ENCODE results near the gene NPHP4.

- TF ChIP-seq, protein P1, sequence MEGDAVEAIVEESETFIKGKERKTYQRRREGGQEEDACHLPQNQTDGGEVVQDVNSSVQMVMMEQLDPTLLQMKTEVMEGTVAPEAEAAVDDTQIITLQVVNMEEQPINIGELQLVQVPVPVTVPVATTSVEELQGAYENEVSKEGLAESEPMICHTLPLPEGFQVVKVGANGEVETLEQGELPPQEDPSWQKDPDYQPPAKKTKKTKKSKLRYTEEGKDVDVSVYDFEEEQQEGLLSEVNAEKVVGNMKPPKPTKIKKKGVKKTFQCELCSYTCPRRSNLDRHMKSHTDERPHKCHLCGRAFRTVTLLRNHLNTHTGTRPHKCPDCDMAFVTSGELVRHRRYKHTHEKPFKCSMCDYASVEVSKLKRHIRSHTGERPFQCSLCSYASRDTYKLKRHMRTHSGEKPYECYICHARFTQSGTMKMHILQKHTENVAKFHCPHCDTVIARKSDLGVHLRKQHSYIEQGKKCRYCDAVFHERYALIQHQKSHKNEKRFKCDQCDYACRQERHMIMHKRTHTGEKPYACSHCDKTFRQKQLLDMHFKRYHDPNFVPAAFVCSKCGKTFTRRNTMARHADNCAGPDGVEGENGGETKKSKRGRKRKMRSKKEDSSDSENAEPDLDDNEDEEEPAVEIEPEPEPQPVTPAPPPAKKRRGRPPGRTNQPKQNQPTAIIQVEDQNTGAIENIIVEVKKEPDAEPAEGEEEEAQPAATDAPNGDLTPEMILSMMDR (IDR thresholded peaks at IDR 0.05) = no peak
- no peak for TF ChIP-seq POLR2A (IDR thresholded peaks at IDR 0.05)
Observed at GRCh38 chr1:6038603-6039002, 46.4 kb upstream of the NPHP4 start.
